Neural progenitor cell (in vitro differentiated cells): ENCODE measurements around the gene P2RX6.

ENCODE experiments used
- CTCF ChIP-seq: fragments of 200-600 bp; sonication (generic); IDR thresholded peaks from 2 replicates; pipeline ENCODE4 v1.5.1; 2017; ENCODE audit warnings: antibody characterized with exemption, mild to moderate bottlenecking
- EZH2phosphoT487 ChIP-seq: fragments of 200-600 bp; sonication (generic); IDR thresholded peaks from 2 replicates; pipeline ENCODE4 v1.6.1; 2017; ENCODE audit warnings: antibody characterized with exemption

- TF ChIP-seq CTCF: no peak
- no peak for TF ChIP-seq EZH2phosphoT487
Observed at GRCh38 chr22:21047730-21048129, 32.8 kb downstream of the P2RX6 start.
